GM12892 (cell line): ENCODE data around the gene NAA38.

Experiments used
- POLR2A ChIP-seq: IDR thresholded peaks from 2 replicates; pipeline ENCODE4 v1.6.1; 2011; ENCODE audit warnings: low read depth, low read length, control low read depth
- POLR2AphosphoS5 ChIP-seq: IDR thresholded peaks from 2 replicates; pipeline ENCODE4 v1.6.1; 2011; ENCODE audit warnings: low read depth, low read length, control low read depth

DNA sequence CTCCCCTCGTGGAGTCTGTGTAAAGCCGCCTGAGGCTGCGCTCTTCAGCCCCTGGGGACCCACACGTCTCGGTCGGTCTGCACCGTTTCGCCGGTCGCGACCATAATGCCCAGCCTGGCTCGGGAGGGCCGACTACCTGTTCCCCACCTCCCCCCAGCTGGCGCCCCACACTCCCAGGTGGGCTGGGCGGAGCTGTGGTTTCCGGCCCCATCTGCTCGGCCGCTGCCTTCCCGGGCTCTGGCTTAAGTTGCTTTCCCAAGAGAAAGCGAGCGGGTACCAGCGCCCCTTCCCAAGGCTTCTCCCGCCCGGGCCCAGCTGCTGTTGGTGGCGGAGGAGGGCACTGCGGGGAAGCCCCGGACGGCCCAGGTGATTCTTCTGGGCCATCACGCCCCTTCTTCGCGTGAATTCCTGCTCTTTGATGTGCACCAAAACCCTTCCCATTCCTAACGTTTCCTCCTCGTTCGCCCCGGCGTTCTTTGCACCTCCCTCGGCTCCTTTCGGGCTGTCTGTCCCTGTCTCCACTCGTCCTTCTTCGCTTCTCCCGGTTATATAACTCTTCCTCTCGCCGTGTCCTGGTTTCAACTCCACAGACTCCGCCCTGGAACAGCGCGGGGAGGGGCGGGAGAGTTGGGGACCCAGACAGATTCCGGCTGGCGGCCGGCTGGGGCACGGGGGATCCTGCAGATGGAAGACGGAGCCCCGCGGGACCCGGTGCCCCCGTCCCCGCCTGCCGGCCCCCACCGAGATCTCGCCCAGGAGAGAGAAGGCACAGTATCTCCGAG is 21.4 kb downstream of the NAA38 start:
- TF ChIP-seq POLR2AphosphoS5 (no peak), POLR2A (no peak)
